CD4-positive, alpha-beta T cell (primary cell): ENCODE data around the gene RALGPS2. TPM values are rescaled to one million over a fixed set of nuclear protein-coding genes. Genes with fewer than 3 reads are reported as not detected.

Source experiments
- ATAC-seq: fragments of 200-7000 bp; cut with Tn5 transposase; one replicate; pipeline ENCODE4 v1.10.0; 2022; ENCODE audit warnings: mild to moderate bottlenecking; ENCODE audit not compliant: poor library complexity
- CTCF ChIA-PET: fragments of 350-600 bp; sonication (Branson Sonifier 250); formaldehyde crosslinking; loops from one replicate; lab custom pipeline; 2021; ENCODE audit warnings: antibody characterized with exemption, inconsistent platforms; lab: Charles Lee
- POLR2A ChIA-PET: fragments of 350-600 bp; sonication (Branson Sonifier 250); formaldehyde crosslinking; loops from one replicate; lab custom pipeline; 2021; ENCODE audit warnings: antibody characterized with exemption, inconsistent platforms; lab: Charles Lee
- DNase-seq, 14 experiments: peaks; one replicate each; pipeline ENCODE4 v3.0.0-alpha.2; 2013 to 2020; ENCODE audit warnings: mixed read lengths in 2 of 14
- H3K27ac ChIP-seq, 2 donors: one replicate each; pipeline versions ENCODE4 v1.5.1 to v1.7.0; 2013; ENCODE audit warnings: low read length in 2 of 2, low read depth in 1 of 2, mild to moderate bottlenecking in 1 of 2
- H3K27me3 ChIP-seq, 2 experiments: 1 replicate in 1 of 2; 2 replicates in 1 of 2; pipeline versions ENCODE4 v1.6.1 to v1.7.0; 2013; ENCODE audit warnings: low read length in 2 of 2, control low read depth in 1 of 2, mild to moderate bottlenecking in 1 of 2, moderate library complexity in 1 of 2; ENCODE audit not compliant: insufficient read depth in 2 of 2, control insufficient read depth in 1 of 2
- H3K36me3 ChIP-seq: one replicate; pipeline ENCODE4 v1.6.1; 2013; ENCODE audit warnings: low read length, control low read depth; ENCODE audit not compliant: insufficient read depth
- H3K4me1 ChIP-seq: one replicate; pipeline ENCODE4 v1.6.1; 2013; ENCODE audit warnings: low read length, control low read depth; ENCODE audit not compliant: insufficient read depth
- H3K4me3 ChIP-seq: one replicate; pipeline ENCODE4 v1.5.1; 2013; ENCODE audit warnings: mild to moderate bottlenecking, low read length, moderate library complexity
- H3K9me3 ChIP-seq, 2 experiments: 1 replicate in 1 of 2; 2 replicates in 1 of 2; pipeline versions ENCODE4 v1.6.1 to v1.7.0; 2013; ENCODE audit warnings: low read length in 2 of 2, mild to moderate bottlenecking in 2 of 2, control low read depth in 1 of 2, moderate library complexity in 1 of 2; ENCODE audit not compliant: control insufficient read depth in 1 of 2, insufficient read depth in 1 of 2
- H3K27ac Mint-ChIP-seq: one replicate; pipeline ENCODE4 v1.8.0; 2020; ENCODE audit warnings: mixed read lengths
- H3K27me3 Mint-ChIP-seq: one replicate; pipeline ENCODE4 v1.8.0; 2021; ENCODE audit warnings: mixed read lengths
- H3K36me3 Mint-ChIP-seq: one replicate; pipeline ENCODE4 v1.8.0; 2021; ENCODE audit warnings: low read depth, mixed read lengths
- H3K4me1 Mint-ChIP-seq: one replicate; pipeline ENCODE4 v1.8.0; 2021; ENCODE audit warnings: low read depth, mixed read lengths
- H3K4me3 Mint-ChIP-seq: one replicate; pipeline ENCODE4 v1.8.0; 2020; ENCODE audit warnings: mild to moderate bottlenecking, mixed read lengths
- H3K9me3 Mint-ChIP-seq: one replicate; pipeline ENCODE4 v1.8.0; 2020; ENCODE audit warnings: mixed read lengths
- intact Hi-C, 2 experiments: fragments of 100-400 bp; cut with DNase I in 1 of 2; cut with micrococcal nuclease in 1 of 2; formaldehyde crosslinking; loops; one replicate each; pipeline versions ENCODE4 v1.15.1 to v1.9.0; 2023 to 2025; cut with DNase I, micrococcal nuclease
- total RNA-seq, 174 experiments: library from RNA in 2 of 174; stranded (reverse) in 2 of 174; gene quantifications; one replicate each; pipeline ENCODE4 v1.2.3 and lab custom pipeline; 2021 to 2026
- TF ChIP-seq, protein P1 (sequence below): fragments of 200-600 bp; IDR thresholded peaks from one replicate; pipeline ENCODE4 v1.8.0; 2022; ENCODE audit warnings: antibody characterized with exemption, mild to moderate bottlenecking

Gene RALGPS2
- total RNA-seq, 2 experiments from 2014 or later: 8.6 to 10.8 TPM

DNA sequence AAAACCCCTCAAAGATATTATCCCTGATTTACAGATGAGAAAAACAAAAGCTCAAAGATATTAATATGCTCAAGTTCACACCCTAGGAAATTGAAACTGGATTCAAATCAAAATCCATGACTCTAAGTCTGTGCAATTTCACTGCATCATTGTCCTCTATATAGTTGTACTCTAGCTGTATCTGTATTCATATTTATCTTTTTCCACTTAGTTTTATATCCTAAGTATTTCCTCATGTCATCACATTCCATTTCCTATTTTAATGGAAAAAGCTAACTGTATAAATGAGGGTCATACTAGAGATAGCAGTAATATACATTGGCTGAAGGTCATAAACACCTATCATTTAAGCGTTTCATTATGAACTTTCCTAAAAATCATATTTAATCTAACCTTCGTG lies 42.2 kb upstream of the RALGPS2 start:
- no peak for ATAC-seq
- H3K27ac Mint-ChIP-seq: no peak overlapping the region
- H3K9me3 ChIP-seq: no peaks in the 10 kb centered on the region
- TF ChIP-seq, protein P1, sequence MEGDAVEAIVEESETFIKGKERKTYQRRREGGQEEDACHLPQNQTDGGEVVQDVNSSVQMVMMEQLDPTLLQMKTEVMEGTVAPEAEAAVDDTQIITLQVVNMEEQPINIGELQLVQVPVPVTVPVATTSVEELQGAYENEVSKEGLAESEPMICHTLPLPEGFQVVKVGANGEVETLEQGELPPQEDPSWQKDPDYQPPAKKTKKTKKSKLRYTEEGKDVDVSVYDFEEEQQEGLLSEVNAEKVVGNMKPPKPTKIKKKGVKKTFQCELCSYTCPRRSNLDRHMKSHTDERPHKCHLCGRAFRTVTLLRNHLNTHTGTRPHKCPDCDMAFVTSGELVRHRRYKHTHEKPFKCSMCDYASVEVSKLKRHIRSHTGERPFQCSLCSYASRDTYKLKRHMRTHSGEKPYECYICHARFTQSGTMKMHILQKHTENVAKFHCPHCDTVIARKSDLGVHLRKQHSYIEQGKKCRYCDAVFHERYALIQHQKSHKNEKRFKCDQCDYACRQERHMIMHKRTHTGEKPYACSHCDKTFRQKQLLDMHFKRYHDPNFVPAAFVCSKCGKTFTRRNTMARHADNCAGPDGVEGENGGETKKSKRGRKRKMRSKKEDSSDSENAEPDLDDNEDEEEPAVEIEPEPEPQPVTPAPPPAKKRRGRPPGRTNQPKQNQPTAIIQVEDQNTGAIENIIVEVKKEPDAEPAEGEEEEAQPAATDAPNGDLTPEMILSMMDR: no peak
- no peaks in the 10 kb centered on the region for H3K9me3 Mint-ChIP-seq
- ChIA-PET CTCF (no interaction called here), POLR2A (no interaction called here)
- no peak overlapping the region for H3K4me3 Mint-ChIP-seq
- H3K4me3 ChIP-seq: no peak overlapping the region
- H3K27ac ChIP-seq: no peak overlapping the region
- H3K36me3 Mint-ChIP-seq: no peaks in the 10 kb centered on the region
- intact Hi-C loops: no loop called here
- H3K4me1 Mint-ChIP-seq: no peaks in the 10 kb centered on the region
- H3K27me3 Mint-ChIP-seq: no peaks in the 10 kb centered on the region
- H3K27me3 ChIP-seq: no peaks in the 10 kb centered on the region
- H3K4me1 ChIP-seq: no peaks in the 10 kb centered on the region
- no peak for DNase-seq
- no peaks in the 10 kb centered on the region for H3K36me3 ChIP-seq

DNA sequence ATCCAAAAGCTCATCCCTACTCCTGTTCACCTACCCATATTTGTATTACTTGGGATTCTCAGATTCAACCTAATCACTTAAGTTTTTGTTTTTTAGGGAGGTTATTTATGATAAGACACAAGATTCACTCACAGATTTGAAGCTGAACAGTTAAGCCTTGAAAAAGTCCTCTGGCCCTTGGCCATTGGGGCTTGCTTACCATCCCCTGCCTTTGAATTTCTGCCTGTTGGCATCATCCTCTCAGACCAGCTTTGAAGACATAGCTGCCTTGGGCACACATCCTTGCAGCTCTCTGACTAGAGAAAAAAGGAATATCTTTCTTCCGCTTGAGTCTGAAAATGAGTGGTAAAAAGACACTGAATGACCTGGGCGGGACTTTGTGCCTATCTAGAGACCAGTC lies 41.8 kb upstream of the RALGPS2 start:
- no peak for ATAC-seq

DNA sequence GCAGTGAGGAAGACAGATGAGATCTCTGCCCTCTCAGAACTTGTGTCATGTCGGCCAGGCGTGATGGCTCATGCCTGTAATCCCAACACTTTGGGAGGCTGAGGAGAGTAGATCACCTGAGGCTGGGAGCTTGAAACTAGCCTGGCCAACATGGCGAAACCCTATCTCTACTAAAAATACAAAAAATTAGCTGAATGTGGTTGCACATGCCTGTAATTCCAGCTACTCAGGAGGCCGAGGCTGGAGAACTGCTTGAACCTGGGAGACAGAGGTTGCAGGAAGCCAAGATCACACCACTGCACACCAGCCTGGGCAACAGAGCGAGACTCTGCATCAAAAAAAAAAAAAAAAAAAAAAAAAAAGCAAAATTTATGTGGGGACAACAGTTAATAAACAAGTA lies 40.9 kb upstream of the RALGPS2 start:
- Mint-ChIP-seq H3K27me3 (no peaks in the 10 kb centered on the region), H3K4me3 (no peak overlapping the region), H3K9me3 (no peaks in the 10 kb centered on the region), H3K27ac (no peak overlapping the region), H3K4me1 (no peaks in the 10 kb centered on the region), H3K36me3 (no peaks in the 10 kb centered on the region)
- TF ChIP-seq, protein P1: no peak
- H3K4me1 ChIP-seq: no peaks in the 10 kb centered on the region
- H3K4me3 ChIP-seq: no peak overlapping the region
- no peaks in the 10 kb centered on the region for H3K27me3 ChIP-seq
- ATAC-seq (no peak), DNase-seq (no peak)
- no peak overlapping the region for H3K27ac ChIP-seq
- intact Hi-C loops: no loop called here
- ChIA-PET POLR2A (no interaction called here), CTCF (no interaction called here)
- no peaks in the 10 kb centered on the region for H3K36me3 ChIP-seq
- H3K9me3 ChIP-seq: no peaks in the 10 kb centered on the region

More for the DNA sequence above, 41.8 kb upstream of the RALGPS2 start:
- no peak for DNase-seq
- ChIA-PET POLR2A (no interaction called here), CTCF (no interaction called here)
- no peaks in the 10 kb centered on the region for H3K9me3 Mint-ChIP-seq
- Histone ChIP-seq H3K27ac (no peak overlapping the region), H3K4me3 (no peak overlapping the region), H3K27me3 (no peaks in the 10 kb centered on the region), H3K9me3 (no peaks in the 10 kb centered on the region), H3K36me3 (no peaks in the 10 kb centered on the region), H3K4me1 (no peaks in the 10 kb centered on the region)
- intact Hi-C loops: no loop called here
- H3K4me3 Mint-ChIP-seq: no peak overlapping the region
- TF ChIP-seq, protein P1: no peak
- no peaks in the 10 kb centered on the region for H3K4me1 Mint-ChIP-seq
- H3K27ac Mint-ChIP-seq: no peak overlapping the region
- H3K36me3 Mint-ChIP-seq: no peaks in the 10 kb centered on the region
- no peaks in the 10 kb centered on the region for H3K27me3 Mint-ChIP-seq
